Keratinocyte (primary cell): ENCODE data around the gene NT5DC3. TPM values are rescaled to one million over a fixed set of nuclear protein-coding genes. Genes with fewer than 3 reads are reported as not detected.

Source experiments
- DNase-seq: peaks from one replicate; pipeline ENCODE4 v3.0.0-alpha.2; 2011; ENCODE audit warnings: low read depth, missing footprints, low spot score
- FAIRE-seq: peaks from 2 replicates; lab custom pipeline; 2011; peaks lifted over from hg19 to GRCh38; lab: Jason Lieb, UNC
- H2AFZ ChIP-seq: 2 replicates; pipeline ENCODE4 v1.6.0; 2012; ENCODE audit warnings: low read length, control low read depth, inconsistent platforms; ENCODE audit not compliant: control insufficient read depth
- H3K27ac ChIP-seq: 2 replicates; pipeline ENCODE4 v1.5.1; 2011; ENCODE audit warnings: low read length; ENCODE audit not compliant: control insufficient read depth, insufficient read depth
- H3K27me3 ChIP-seq: 3 replicates; pipeline ENCODE4 v1.6.0; 2011; ENCODE audit warnings: low read length; ENCODE audit not compliant: control insufficient read depth, insufficient read depth; ENCODE audit errors: extremely low read depth
- H3K36me3 ChIP-seq, 2 experiments: 2 replicates in 1 of 2; 3 replicates in 1 of 2; pipeline ENCODE4 v1.5.1; 2011; ENCODE audit warnings: low read length in 2 of 2, mild to moderate bottlenecking in 1 of 2; ENCODE audit not compliant: control insufficient read depth in 2 of 2, insufficient read depth in 2 of 2; ENCODE audit errors: extremely low read depth in 1 of 2
- H3K4me1 ChIP-seq: 3 replicates; pipeline ENCODE4 v1.5.1; 2011; ENCODE audit warnings: low read length; ENCODE audit not compliant: control insufficient read depth, insufficient read depth; ENCODE audit errors: extremely low read depth
- H3K4me2 ChIP-seq: 3 replicates; pipeline ENCODE4 v1.6.0; 2011; ENCODE audit warnings: low read depth, low read length; ENCODE audit not compliant: control insufficient read depth, insufficient read depth; ENCODE audit errors: extremely low read depth
- H3K4me3 ChIP-seq, 3 experiments: fragments of 200-600 bp in 1 of 3; sonication (generic) in 1 of 3; 2 replicates in 2 of 3; 3 replicates in 1 of 3; pipeline ENCODE4 v1.5.1; 2011 to 2016; ENCODE audit warnings: low read length in 3 of 3, mild to moderate bottlenecking in 3 of 3, control low read depth in 2 of 3, inconsistent platforms in 1 of 3, low read depth in 1 of 3, mixed read lengths in 1 of 3, mixed run types in 1 of 3, moderate library complexity in 1 of 3; ENCODE audit not compliant: control insufficient read depth in 2 of 3, insufficient read depth in 2 of 3; ENCODE audit errors: extremely low read depth in 1 of 3
- H3K79me2 ChIP-seq: 2 replicates; pipeline ENCODE4 v1.6.0; 2012; ENCODE audit warnings: low read length; ENCODE audit not compliant: control insufficient read depth, insufficient read depth
- H3K9ac ChIP-seq: 3 replicates; pipeline ENCODE4 v1.6.0; 2011; ENCODE audit warnings: low read length; ENCODE audit not compliant: control insufficient read depth, insufficient read depth; ENCODE audit errors: extremely low read depth
- H3K9me1 ChIP-seq: 3 replicates; pipeline ENCODE4 v1.6.0; 2011; ENCODE audit warnings: low read length; ENCODE audit not compliant: control insufficient read depth, insufficient read depth; ENCODE audit errors: extremely low read depth
- H3K9me3 ChIP-seq: 2 replicates; pipeline ENCODE4 v1.5.1; 2012; ENCODE audit warnings: low read depth, low read length; ENCODE audit not compliant: control insufficient read depth
- H4K20me1 ChIP-seq: 3 replicates; pipeline ENCODE4 v1.6.0; 2011; ENCODE audit warnings: low read length; ENCODE audit not compliant: control insufficient read depth, insufficient read depth; ENCODE audit errors: extremely low read depth
- EZH2 ChIP-seq: IDR thresholded peaks from one replicate; pipeline ENCODE4 v1.6.1; 2012; ENCODE audit warnings: inconsistent platforms, mild to moderate bottlenecking, low read length, moderate library complexity
- dilution Hi-C: fragments of 300-500 bp; cut with MboI; formaldehyde crosslinking; loops from one replicate; pipeline ENCODE4 v1.7.0; 2020; ENCODE audit warnings: low sequenced_read_pairs; ENCODE audit not compliant: extremely low pct_ligation_motif_present
- polyA plus RNA-seq, 5 experiments: library from polyadenylated mRNA; depleted of rRNA in 3 of 5; stranded (reverse) in 3 of 5; stranded (forward) in 1 of 5; unstranded in 1 of 5; fragments of >200 nt; gene quantifications; 1 replicate in 1 of 5; 2 replicates in 3 of 5; 3 replicates in 1 of 5; pipeline versions ENCODE4 v1.2.1 to v1.2.3, GENCODE V29; 2011 to 2012; ENCODE audit warnings: missing spikeins in 2 of 5, low read depth in 1 of 5, low replicate concordance in 1 of 5
- TF ChIP-seq, protein P1 (sequence below), 3 experiments: IDR thresholded peaks in 1 of 3; conservative IDR thresholded peaks in 1 of 3; optimal IDR thresholded peaks in 1 of 3; 2 replicates in 2 of 3; 3 replicates in 1 of 3; pipeline versions ENCODE3 to v1.5.1; 2011; ENCODE audit warnings: low read length in 3 of 3, mild to moderate bottlenecking in 3 of 3, moderate library complexity in 2 of 3, control low read depth in 1 of 3, inconsistent platforms in 1 of 3; ENCODE audit not compliant: insufficient read depth in 2 of 3; ENCODE audit errors: extremely low read depth in 1 of 3

Gene NT5DC3
- polyA plus RNA-seq, 1 donor (not counting 4 experiments of a cell fraction or from before 2014, with no cell fraction given): 12.8 TPM

DNA sequence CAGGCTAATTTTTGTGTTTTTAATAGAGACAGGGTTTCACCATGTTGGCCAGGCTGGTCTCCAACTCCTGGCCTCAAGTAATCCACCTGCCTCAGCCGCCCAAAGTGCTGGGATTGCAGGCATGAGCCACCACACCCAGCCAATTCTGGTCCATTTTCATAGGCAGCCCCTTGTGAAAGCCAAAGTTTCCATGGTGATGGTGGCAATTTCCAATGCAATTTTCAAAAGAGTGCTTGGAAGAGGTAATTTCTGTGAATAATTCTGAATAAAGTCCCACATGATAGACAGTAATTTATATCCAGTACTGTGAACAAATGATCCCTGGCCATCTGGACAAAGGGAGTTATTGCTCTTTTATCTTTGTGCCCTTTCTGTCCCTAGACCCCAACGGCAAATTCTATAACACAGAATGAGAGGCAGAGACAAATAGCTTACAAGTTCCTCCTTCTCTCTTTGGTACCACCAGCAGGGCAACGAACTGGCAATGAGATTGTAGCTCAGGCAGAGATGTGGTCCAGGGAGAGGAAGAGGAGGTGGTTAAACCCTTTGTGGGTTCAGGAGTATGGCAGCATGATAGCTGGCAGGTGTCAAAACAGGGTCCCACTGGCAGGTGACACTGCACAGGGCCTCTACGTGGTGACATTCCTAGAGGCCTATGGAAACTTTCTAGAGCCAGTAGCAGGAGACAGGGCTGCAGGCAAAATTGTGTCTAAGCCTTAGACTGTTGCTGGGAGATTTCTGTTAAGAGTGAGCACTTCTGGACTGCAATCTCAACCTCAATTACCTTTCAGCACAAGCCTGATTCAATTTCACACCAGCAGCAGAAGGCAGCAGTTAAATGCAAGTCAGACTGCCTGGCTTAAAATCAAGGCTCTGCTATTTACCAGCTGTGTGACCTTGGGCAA, 46.5 kb downstream of the NT5DC3 start:
- no peaks in the 10 kb centered on the region for H3K27me3 ChIP-seq
- no peak overlapping the region for H2AFZ ChIP-seq
- no peaks in the 10 kb centered on the region for H4K20me1 ChIP-seq
- peaks cover 3% of the 10 kb centered on the region for H3K79me2 ChIP-seq
- H3K36me3 ChIP-seq: peaks cover 30 to 43% of the 10 kb centered on the region in 2 experiments
- TF ChIP-seq, protein P1, sequence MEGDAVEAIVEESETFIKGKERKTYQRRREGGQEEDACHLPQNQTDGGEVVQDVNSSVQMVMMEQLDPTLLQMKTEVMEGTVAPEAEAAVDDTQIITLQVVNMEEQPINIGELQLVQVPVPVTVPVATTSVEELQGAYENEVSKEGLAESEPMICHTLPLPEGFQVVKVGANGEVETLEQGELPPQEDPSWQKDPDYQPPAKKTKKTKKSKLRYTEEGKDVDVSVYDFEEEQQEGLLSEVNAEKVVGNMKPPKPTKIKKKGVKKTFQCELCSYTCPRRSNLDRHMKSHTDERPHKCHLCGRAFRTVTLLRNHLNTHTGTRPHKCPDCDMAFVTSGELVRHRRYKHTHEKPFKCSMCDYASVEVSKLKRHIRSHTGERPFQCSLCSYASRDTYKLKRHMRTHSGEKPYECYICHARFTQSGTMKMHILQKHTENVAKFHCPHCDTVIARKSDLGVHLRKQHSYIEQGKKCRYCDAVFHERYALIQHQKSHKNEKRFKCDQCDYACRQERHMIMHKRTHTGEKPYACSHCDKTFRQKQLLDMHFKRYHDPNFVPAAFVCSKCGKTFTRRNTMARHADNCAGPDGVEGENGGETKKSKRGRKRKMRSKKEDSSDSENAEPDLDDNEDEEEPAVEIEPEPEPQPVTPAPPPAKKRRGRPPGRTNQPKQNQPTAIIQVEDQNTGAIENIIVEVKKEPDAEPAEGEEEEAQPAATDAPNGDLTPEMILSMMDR (optimal IDR thresholded peaks at IDR 0.05 in 1 of 3, IDR thresholded peaks at IDR 0.05 in 1 of 3, conservative IDR thresholded peaks at IDR 0.05 in 1 of 3; ENCODE audit: extremely low read depth in 1 of 3, insufficient read depth in 2 of 3, low read length in 3 of 3): no peak
- no peak for TF ChIP-seq EZH2
- no peak overlapping the region for H3K9ac ChIP-seq
- no peak for DNase-seq
- no peaks in the 10 kb centered on the region for H3K9me1 ChIP-seq
- no peak overlapping the region for H3K4me3 ChIP-seq
- H3K4me1 ChIP-seq: peaks cover 2% of the 10 kb centered on the region
- no peak overlapping the region for H3K4me2 ChIP-seq
- dilution Hi-C loops: no loop called here
- H3K27ac ChIP-seq: no peak overlapping the region
- peak; percentile 13 for FAIRE-seq
- no peaks in the 10 kb centered on the region for H3K9me3 ChIP-seq

DNA sequence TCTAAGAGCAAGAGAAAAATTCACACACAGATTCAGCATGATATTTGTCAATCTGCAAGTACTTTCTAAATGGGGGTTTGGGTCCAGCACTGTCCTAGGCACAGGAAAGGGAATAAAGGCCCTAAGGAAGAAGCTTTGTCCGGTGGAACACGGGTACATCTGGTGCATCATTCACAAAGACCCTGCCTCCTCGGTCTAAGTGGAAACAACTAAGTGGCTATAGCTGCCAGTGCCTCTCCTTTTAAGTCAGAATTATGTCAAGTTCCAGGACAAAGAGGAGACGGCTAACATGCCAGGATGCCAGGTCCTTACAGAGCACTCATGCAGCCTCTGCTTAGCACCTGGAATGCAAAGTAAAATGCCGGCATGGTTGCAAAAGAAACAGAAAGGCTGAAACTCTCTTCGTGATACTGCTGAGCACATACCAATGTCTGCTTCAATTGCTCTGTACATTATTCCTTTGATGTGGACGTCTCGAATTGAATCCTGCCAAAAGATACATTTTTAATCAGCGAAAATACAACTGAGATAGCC, 47.5 kb downstream of the NT5DC3 start:
- H3K79me2 ChIP-seq: peaks cover 3% of the 10 kb centered on the region
- H3K36me3 ChIP-seq: peaks cover 30 to 44% of the 10 kb centered on the region in 2 experiments
- no peak overlapping the region for H3K4me3 ChIP-seq
- dilution Hi-C loops: no loop called here
- H3K9me1 ChIP-seq: no peaks in the 10 kb centered on the region
- no peak overlapping the region for H2AFZ ChIP-seq
- no peaks in the 10 kb centered on the region for H3K27me3 ChIP-seq
- no peak for FAIRE-seq
- H3K4me2 ChIP-seq: no peak overlapping the region
- no peaks in the 10 kb centered on the region for H3K9me3 ChIP-seq
- H3K4me1 ChIP-seq: no peaks in the 10 kb centered on the region
- H3K9ac ChIP-seq: no peak overlapping the region
- no peak for TF ChIP-seq EZH2
- TF ChIP-seq, protein P1 (optimal IDR thresholded peaks at IDR 0.05 in 1 of 3, IDR thresholded peaks at IDR 0.05 in 1 of 3, conservative IDR thresholded peaks at IDR 0.05 in 1 of 3; ENCODE audit: extremely low read depth in 1 of 3, insufficient read depth in 2 of 3, low read length in 3 of 3): no peak
- no peak overlapping the region for H3K27ac ChIP-seq
- no peaks in the 10 kb centered on the region for H4K20me1 ChIP-seq
- DNase-seq: no peak
